Choroid plexus epithelial cell (primary cell): ENCODE data around the gene UIMC1.

ENCODE experiments used
- DNase-seq: peaks from one replicate; pipeline ENCODE4 v3.0.0-alpha.2; 2010; ENCODE audit warnings: low read depth
- H3K4me3 ChIP-seq: 2 replicates; pipeline ENCODE4 v1.5.1; 2011; ENCODE audit warnings: low read depth, mild to moderate bottlenecking, control low read depth, low read length, moderate library complexity
- CTCF ChIP-seq: conservative IDR thresholded peaks from 2 replicates; pipeline ENCODE4 v1.5.1; 2011; ENCODE audit warnings: low read depth, mild to moderate bottlenecking, control low read depth, inconsistent platforms, low read length, moderate library complexity

The UIMC1 gene

GRCh38 chr5:176921714-176922113 lies 84.9 kb downstream of the UIMC1 start:
- H3K4me3 ChIP-seq, result no peak overlapping the region
- TF ChIP-seq CTCF, result no peak
- peak; percentile 61 for DNase-seq

- DNase-seq, result no peak
- no peak for TF ChIP-seq CTCF
- no peak overlapping the region for H3K4me3 ChIP-seq
Measured at GRCh38 chr5:176918613-176919012, 88.0 kb downstream of the UIMC1 start.

GRCh38 chr5:176916337-176916736 lies 90.2 kb downstream of the UIMC1 start:
- no peak for TF ChIP-seq CTCF
- no peak overlapping the region for H3K4me3 ChIP-seq
- no peak for DNase-seq

- no peak for DNase-seq
- TF ChIP-seq CTCF, result no peak
Measured at GRCh38 chr5:176915906-176916305, 90.7 kb downstream of the UIMC1 start.

GRCh38 chr5:176912115-176912514 lies 94.5 kb downstream of the UIMC1 start:
- no peak overlapping the region for H3K4me3 ChIP-seq
- no peak for TF ChIP-seq CTCF
- DNase-seq, result no peak

More at GRCh38 chr5:176915906-176916305, 90.7 kb downstream of the UIMC1 start:
- H3K4me3 ChIP-seq, result no peak overlapping the region

- TF ChIP-seq CTCF, result no peak
- no peak overlapping the region for H3K4me3 ChIP-seq
- DNase-seq, result no peak
Measured at GRCh38 chr5:176908675-176909368, 97.8 kb downstream of the UIMC1 start.

- DNase-seq, result no peak
- H3K4me3 ChIP-seq, result no peak overlapping the region
- no peak for TF ChIP-seq CTCF
Measured at GRCh38 chr5:176906796-176907195, 99.8 kb downstream of the UIMC1 start.
